Tibial artery (tissue), 4 donors: ENCODE results near the gene RPS2.

ENCODE experiments used
- DNase-seq, 2 donors: peaks; one replicate each; pipeline ENCODE4 v3.0.0-alpha.2; 2019
- H3K27ac ChIP-seq, 2 donors: fragments of 200-600 bp; sonication (generic) in 1 of 2; 1 replicate in 1 of 2; 2 replicates in 1 of 2; pipeline ENCODE4 v1.5.1; 2018 to 2019; ENCODE audit warnings: mild to moderate bottlenecking in 1 of 2
- H3K27me3 ChIP-seq, 2 donors: fragments of 200-600 bp; sonication (generic) in 1 of 2; one replicate each; pipeline versions ENCODE4 v1.5.1 to v1.6.0; 2016 to 2019
- H3K36me3 ChIP-seq, 3 donors: fragments of 200-600 bp; sonication (generic) in 2 of 3; one replicate each; pipeline ENCODE4 v1.5.1; 2016 to 2019; ENCODE audit warnings: mild to moderate bottlenecking in 2 of 3
- H3K4me1 ChIP-seq, 4 donors: fragments of 200-600 bp; sonication (generic) in 2 of 4; 1 replicate in 3 of 4; 2 replicates in 1 of 4; pipeline ENCODE4 v1.5.1; 2016 to 2019
- H3K4me3 ChIP-seq, 2 donors: fragments of 200-600 bp; sonication (generic) in 1 of 2; 1 replicate in 1 of 2; 2 replicates in 1 of 2; pipeline ENCODE4 v1.5.1; 2018 to 2019; ENCODE audit warnings: mild to moderate bottlenecking in 2 of 2
- H3K9me3 ChIP-seq, 3 donors: fragments of 200-600 bp; sonication (generic) in 1 of 3; one replicate each; pipeline ENCODE4 v1.5.1; 2016 to 2019
- CTCF ChIP-seq, 2 experiments: fragments of 200-600 bp in 1 of 2; fragments of 450-650 bp in 1 of 2; IDR thresholded peaks; one replicate each; pipeline ENCODE4 v1.5.1; 2017 to 2019; ENCODE audit warnings: antibody characterized with exemption in 2 of 2, mild to moderate bottlenecking in 1 of 2, moderate library complexity in 1 of 2
- intact Hi-C: fragments of 100-400 bp; cut with DNase I; formaldehyde crosslinking; loops from one replicate; pipeline ENCODE4 v1.15.0; 2023; ENCODE audit warnings: low total_unique reads

The RPS2 gene

GRCh38 chr16:1918351-1919326 is 46.0 kb downstream of the RPS2 start, which contains the start of gene HS3ST6:
HS3ST6 (minus strand) TSS chr16:1918415; CDS start chr16:1918323, 92 bp downstream.
- intact Hi-C loops = no loop called here
- Histone ChIP-seq H3K4me1 (peaks cover 0 to 14% (median 4%) of the 10 kb centered on the region in 4 donors), H3K36me3 (no peaks in the 10 kb centered on the region), H3K27me3 (peaks cover 0 to 98% of the 10 kb centered on the region in 2 donors), H3K9me3 (no peaks in the 10 kb centered on the region), H3K27ac (no peak within 1 kb of the TSS), H3K4me3 (no peak within 1 kb of the TSS)
- DNase-seq = no peak
- no peak for TF ChIP-seq CTCF (IDR thresholded peaks at IDR 0.05)

GRCh38 chr16:1917665-1918350 is 46.8 kb downstream of the RPS2 start:
- no peaks in the 10 kb centered on the region for H3K9me3 ChIP-seq
- H3K4me1 ChIP-seq = peaks cover 0 to 14% (median 4%) of the 10 kb centered on the region in 4 donors
- TF ChIP-seq CTCF (IDR thresholded peaks at IDR 0.05) = no peak
- H3K27me3 ChIP-seq = peaks cover 0 to 97% of the 10 kb centered on the region in 2 donors
- no peak overlapping the region for H3K4me3 ChIP-seq
- intact Hi-C loops = no loop called here
- no peaks in the 10 kb centered on the region for H3K36me3 ChIP-seq
- no peak for DNase-seq
- no peak overlapping the region for H3K27ac ChIP-seq

GRCh38 chr16:1917056-1917664 is 47.5 kb downstream of the RPS2 start:
- Histone ChIP-seq H3K27ac (no peak overlapping the region), H3K4me1 (peaks cover 0 to 14% (median 4%) of the 10 kb centered on the region in 4 donors), H3K4me3 (no peak overlapping the region), H3K27me3 (peaks cover 0 to 92% of the 10 kb centered on the region in 2 donors), H3K9me3 (no peaks in the 10 kb centered on the region), H3K36me3 (no peaks in the 10 kb centered on the region)
- TF ChIP-seq CTCF (IDR thresholded peaks at IDR 0.05) = no peak
- DNase-seq = no peak
- intact Hi-C loops = no loop called here

- Histone ChIP-seq H3K4me1 (peaks cover 0 to 14% (median 4%) of the 10 kb centered on the region in 4 donors), H3K27ac (no peak overlapping the region), H3K36me3 (no peaks in the 10 kb centered on the region), H3K4me3 (no peak overlapping the region), H3K9me3 (no peaks in the 10 kb centered on the region), H3K27me3 (peaks cover 0 to 92% of the 10 kb centered on the region in 2 donors)
- no peak for TF ChIP-seq CTCF (IDR thresholded peaks at IDR 0.05)
- DNase-seq = no peak
- intact Hi-C loops = no loop called here
These were observed 48.0 kb downstream of the RPS2 start for GRCh38 chr16:1916640-1916990.

- H3K27me3 ChIP-seq = peaks cover 0 to 89% of the 10 kb centered on the region in 2 donors
- H3K27ac ChIP-seq = no peak overlapping the region
- H3K36me3 ChIP-seq = no peaks in the 10 kb centered on the region
- H3K4me3 ChIP-seq = no peak overlapping the region
- peaks cover 0 to 14% (median 4%) of the 10 kb centered on the region in 4 donors for H3K4me1 ChIP-seq
- no peaks in the 10 kb centered on the region for H3K9me3 ChIP-seq
- DNase-seq = no peak
- TF ChIP-seq CTCF (IDR thresholded peaks at IDR 0.05) = no peak
- intact Hi-C loops = no loop called here
These were observed 48.6 kb downstream of the RPS2 start for GRCh38 chr16:1915732-1916639.
